Stomach (tissue), 9 donors: ENCODE data around the gene SNX30. TPM values are rescaled to one million over a fixed set of nuclear protein-coding genes. Genes with fewer than 3 reads are reported as not detected.

Experiments
- DNase-seq, 2 donors: peaks; one replicate each; pipeline versions ENCODE4 v3.0.0 to v3.0.0-alpha.2; 2013 to 2019
- H3K27ac ChIP-seq, 5 donors: fragments of 200-600 bp in 4 of 5; sonication (generic) in 4 of 5; one replicate each; pipeline ENCODE4 v1.5.1; 2013 to 2019; ENCODE audit warnings: mild to moderate bottlenecking in 1 of 5, moderate library complexity in 1 of 5
- H3K27me3 ChIP-seq, 3 donors: fragments of 200-600 bp; sonication (generic); one replicate each; pipeline ENCODE4 v1.5.1; 2017 to 2019; ENCODE audit warnings: mixed run types in 1 of 3
- H3K36me3 ChIP-seq, 4 donors: fragments of 200-600 bp; sonication (generic); 1 replicate in 3 of 4; 2 replicates in 1 of 4; pipeline ENCODE4 v1.5.1; 2016 to 2019
- H3K4me1 ChIP-seq, 4 donors: fragments of 200-600 bp; sonication (generic); one replicate each; pipeline ENCODE4 v1.5.1; 2016 to 2019
- H3K4me3 ChIP-seq, 4 donors: fragments of 200-600 bp; sonication (generic) in 3 of 4; one replicate each; pipeline ENCODE4 v1.5.1; 2016 to 2019; ENCODE audit warnings: mild to moderate bottlenecking in 1 of 4
- H3K9me3 ChIP-seq, 4 donors: fragments of 200-600 bp; sonication (generic); one replicate each; pipeline ENCODE4 v1.5.1; 2016 to 2019
- EP300 ChIP-seq: sonication (generic); formaldehyde crosslinking; IDR thresholded peaks from one replicate; pipeline ENCODE4 v1.6.1; 2017; ENCODE audit warnings: antibody characterized with exemption
- POLR2A ChIP-seq, 4 donors: fragments of 450-650 bp; IDR thresholded peaks; one replicate each; pipeline ENCODE4 v1.6.1; 2016; ENCODE audit warnings: antibody characterized with exemption in 4 of 4, control low read depth in 2 of 4, mild to moderate bottlenecking in 1 of 4, moderate library complexity in 1 of 4
- POLR2AphosphoS5 ChIP-seq, 3 donors: sonication (generic); formaldehyde crosslinking; IDR thresholded peaks; one replicate each; pipeline ENCODE4 v1.6.1; 2016; ENCODE audit warnings: antibody characterized with exemption in 3 of 3
- WGBS, 5 donors: extraction: QIAGEN DNeasy Blood & Tissue Kit in 3 of 5; methylation state at CpG; one replicate each; pipeline versions ENCODE4 v1.1.5 to v1.1.7; 2013 to 2018; 5-methylcytosine and 5-hydroxymethylcytosine counted together
- intact Hi-C: fragments of 100-400 bp; cut with DNase I; formaldehyde crosslinking; loops from one replicate; pipeline ENCODE4 v1.15.1; 2023; ENCODE audit warnings: low total_unique reads
- polyA plus RNA-seq, 3 donors: library from polyadenylated mRNA; stranded (reverse); fragments of 200-250 nt; gene quantifications; one replicate each; pipeline ENCODE4 v1.2.3, GENCODE V29; 2013
- total RNA-seq, 5 donors: library from RNA; depleted of rRNA; stranded (reverse); fragments of >200 nt; gene quantifications; one replicate each; pipeline versions ENCODE4 v1.1.0 to v1.2.3, GENCODE V29; 2014 to 2016
- TF ChIP-seq, protein P1 (sequence below), 7 experiments: fragments of 450-650 bp in 4 of 7; fragments of 200-600 bp in 3 of 7; sonication (generic) in 3 of 7; IDR thresholded peaks; one replicate each; pipeline ENCODE4 v1.5.1; 2016 to 2019; ENCODE audit warnings: antibody characterized with exemption in 7 of 7, control low read depth in 2 of 7, mild to moderate bottlenecking in 1 of 7
- donor health status: healthy with polysubstance abuse.
- donor health status: Bipolar disorder and iron deficiency.
- donor health status: healthy.

Gene SNX30
- total and polyA plus RNA-seq, 8 donors: 1.2 to 37.1 (median 5.3) TPM

DNA sequence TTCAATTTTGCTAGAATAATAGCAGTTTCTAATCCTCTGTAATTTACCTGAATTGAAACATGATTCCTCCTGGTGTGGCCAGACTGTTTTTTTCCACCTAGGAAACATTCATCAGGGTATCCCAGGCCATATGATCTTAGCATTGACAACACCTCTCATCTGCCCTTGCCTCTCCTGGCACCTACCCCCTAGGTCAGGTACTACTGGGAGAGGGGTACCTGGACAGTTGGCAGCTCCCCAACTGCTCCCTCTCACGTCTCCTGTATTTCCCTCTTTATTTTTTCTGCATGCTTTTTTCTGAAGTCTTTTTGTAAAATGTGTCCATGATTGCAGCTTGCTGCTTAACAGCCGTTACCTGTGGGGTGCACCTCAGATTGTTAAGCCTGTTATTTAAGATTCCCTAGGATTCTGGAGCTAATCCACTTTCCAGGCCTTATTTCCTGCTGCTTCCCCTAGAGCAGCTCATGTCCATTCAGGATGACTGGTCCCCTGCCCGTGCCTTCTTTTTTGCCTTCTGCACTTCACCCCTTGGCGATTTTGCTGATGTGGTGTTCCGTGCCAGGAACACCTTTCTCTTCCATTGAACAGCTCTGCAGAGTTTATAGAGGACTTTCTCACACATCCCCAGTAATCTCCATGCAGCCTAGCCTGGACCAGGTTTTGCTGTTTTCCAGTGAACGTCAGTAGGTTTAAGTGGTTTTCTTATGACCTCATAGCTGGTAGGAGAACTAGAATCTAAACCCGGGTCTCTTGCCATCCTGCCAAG is 33.6 kb downstream of the SNX30 start:
- Histone ChIP-seq H3K27ac (no peak overlapping the region), H3K9me3 (no peaks in the 10 kb centered on the region), H3K4me3 (no peak overlapping the region), H3K36me3 (no peaks in the 10 kb centered on the region), H3K27me3 (no peaks in the 10 kb centered on the region), H3K4me1 (peaks cover 0 to 41% (median 12%) of the 10 kb centered on the region in 4 donors)
- no peak for TF ChIP-seq POLR2A (IDR thresholded peaks at IDR 0.05)
- TF ChIP-seq, protein P1, sequence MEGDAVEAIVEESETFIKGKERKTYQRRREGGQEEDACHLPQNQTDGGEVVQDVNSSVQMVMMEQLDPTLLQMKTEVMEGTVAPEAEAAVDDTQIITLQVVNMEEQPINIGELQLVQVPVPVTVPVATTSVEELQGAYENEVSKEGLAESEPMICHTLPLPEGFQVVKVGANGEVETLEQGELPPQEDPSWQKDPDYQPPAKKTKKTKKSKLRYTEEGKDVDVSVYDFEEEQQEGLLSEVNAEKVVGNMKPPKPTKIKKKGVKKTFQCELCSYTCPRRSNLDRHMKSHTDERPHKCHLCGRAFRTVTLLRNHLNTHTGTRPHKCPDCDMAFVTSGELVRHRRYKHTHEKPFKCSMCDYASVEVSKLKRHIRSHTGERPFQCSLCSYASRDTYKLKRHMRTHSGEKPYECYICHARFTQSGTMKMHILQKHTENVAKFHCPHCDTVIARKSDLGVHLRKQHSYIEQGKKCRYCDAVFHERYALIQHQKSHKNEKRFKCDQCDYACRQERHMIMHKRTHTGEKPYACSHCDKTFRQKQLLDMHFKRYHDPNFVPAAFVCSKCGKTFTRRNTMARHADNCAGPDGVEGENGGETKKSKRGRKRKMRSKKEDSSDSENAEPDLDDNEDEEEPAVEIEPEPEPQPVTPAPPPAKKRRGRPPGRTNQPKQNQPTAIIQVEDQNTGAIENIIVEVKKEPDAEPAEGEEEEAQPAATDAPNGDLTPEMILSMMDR (IDR thresholded peaks at IDR 0.05): no peak
- no peak for TF ChIP-seq POLR2AphosphoS5 (IDR thresholded peaks at IDR 0.05)
- peak in 1 of 2 donors; percentile 47 for DNase-seq
- intact Hi-C loops: no loop called here
- 26 to 39% (median 29%) methylated on average over 7 of the region's 7 CpGs for WGBS, 5 donors

DNA sequence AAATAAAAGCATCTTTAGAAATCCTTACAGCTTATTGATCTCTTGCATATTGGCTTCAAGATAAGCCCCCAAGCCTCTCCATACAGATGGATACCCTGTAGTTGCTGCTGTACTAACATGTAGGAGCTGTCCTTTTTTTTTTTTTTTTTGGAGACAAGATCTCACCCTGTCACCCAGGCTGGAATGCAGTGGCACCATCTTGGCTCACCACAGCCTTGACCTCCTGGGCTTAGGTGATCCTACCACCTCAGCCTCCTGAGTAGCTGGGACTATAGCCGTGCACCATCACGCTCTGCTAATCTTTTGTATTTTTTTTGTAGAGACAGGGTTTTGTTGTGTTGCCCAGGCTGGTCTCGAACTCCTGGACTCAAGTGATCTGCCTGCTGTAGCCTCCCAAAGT is 35.4 kb downstream of the SNX30 start:
- WGBS, 5 donors: 95 to 97% (median 95%) methylated on average over 3 of the region's 3 CpGs
- no peaks in the 10 kb centered on the region for H3K36me3 ChIP-seq
- H3K4me1 ChIP-seq: peaks cover 0 to 55% (median 12%) of the 10 kb centered on the region in 4 donors
- no peaks in the 10 kb centered on the region for H3K27me3 ChIP-seq
- H3K9me3 ChIP-seq: no peaks in the 10 kb centered on the region
- no peak overlapping the region for H3K27ac ChIP-seq
- TF ChIP-seq EP300 (no peak), POLR2A (IDR thresholded peaks at IDR 0.05) (no peak), POLR2AphosphoS5 (IDR thresholded peaks at IDR 0.05) (no peak)
- TF ChIP-seq, protein P1 (IDR thresholded peaks at IDR 0.05): no peak
- no peak overlapping the region for H3K4me3 ChIP-seq
- intact Hi-C loops: no loop called here
- no peak for DNase-seq

DNA sequence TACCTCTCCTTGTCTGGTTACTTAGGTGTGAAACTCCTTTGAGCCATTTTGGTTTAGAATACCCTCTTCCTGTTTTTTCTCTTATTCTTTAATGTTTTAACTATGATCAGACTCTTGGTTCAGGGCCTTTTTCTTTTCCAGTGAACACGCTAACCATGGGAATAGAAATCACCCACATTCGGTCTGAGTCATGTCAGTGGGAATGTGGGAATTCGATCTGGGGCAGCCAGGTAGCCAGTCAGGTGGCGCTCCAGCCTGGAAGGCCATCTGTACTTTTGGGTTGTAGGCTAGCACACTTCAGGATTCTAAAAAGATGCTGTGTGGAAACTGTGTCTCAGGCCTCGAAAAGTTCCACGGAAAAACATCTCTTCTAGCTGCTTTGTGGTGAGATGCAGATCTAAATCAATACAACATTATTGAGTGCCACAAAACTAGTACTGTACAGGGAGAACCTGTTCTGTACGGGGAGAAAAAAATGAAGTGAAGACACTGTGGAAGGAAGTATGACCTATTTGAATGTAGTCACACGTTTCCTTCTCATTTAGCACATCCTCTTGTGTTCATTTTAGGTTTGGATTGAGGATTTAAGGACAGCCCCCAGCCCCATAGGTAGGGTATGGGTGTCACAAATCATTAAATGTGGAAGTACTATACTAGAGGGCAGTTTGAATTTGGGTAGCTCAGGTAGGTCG is 36.4 kb downstream of the SNX30 start:
- no peak for DNase-seq
- Histone ChIP-seq H3K4me1 (peaks cover 0 to 55% (median 12%) of the 10 kb centered on the region in 4 donors), H3K4me3 (no peak overlapping the region), H3K27me3 (no peaks in the 10 kb centered on the region), H3K9me3 (no peaks in the 10 kb centered on the region), H3K27ac (no peak overlapping the region), H3K36me3 (no peaks in the 10 kb centered on the region)
- TF ChIP-seq EP300 (no peak), POLR2AphosphoS5 (IDR thresholded peaks at IDR 0.05) (no peak), POLR2A (IDR thresholded peaks at IDR 0.05) (no peak)
- TF ChIP-seq, protein P1 (IDR thresholded peaks at IDR 0.05): no peak
- intact Hi-C loops: no loop called here
- WGBS, 5 donors: 79 to 84% (median 80%) methylated on average over 9 of the region's 9 CpGs

DNA sequence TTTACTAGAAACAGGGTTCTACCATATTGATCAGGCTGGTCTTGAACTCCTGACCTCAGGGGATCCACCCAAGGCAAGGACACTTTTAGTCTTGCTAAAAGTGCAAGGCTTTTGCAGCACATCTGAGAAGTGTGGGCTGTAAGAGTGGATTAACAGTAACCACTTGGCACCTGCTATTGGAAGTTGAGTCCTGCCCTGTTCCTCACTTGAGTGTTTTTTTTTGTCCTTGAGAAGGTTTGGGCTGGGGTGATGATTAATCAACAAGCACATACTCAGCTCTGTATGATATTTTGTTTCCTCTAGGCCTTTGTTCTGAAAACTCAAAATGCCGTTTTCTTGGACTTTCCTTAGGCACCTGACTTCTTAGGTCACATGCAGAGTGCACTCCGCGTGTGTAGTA is 37.4 kb downstream of the SNX30 start:
- DNase-seq: no peak
- Histone ChIP-seq H3K4me3 (no peak overlapping the region), H3K27ac (no peak overlapping the region), H3K4me1 (peaks cover 0 to 59% (median 12%) of the 10 kb centered on the region in 4 donors), H3K36me3 (no peaks in the 10 kb centered on the region), H3K9me3 (no peaks in the 10 kb centered on the region), H3K27me3 (no peaks in the 10 kb centered on the region)
- TF ChIP-seq EP300 (no peak), POLR2A (IDR thresholded peaks at IDR 0.05) (no peak), POLR2AphosphoS5 (IDR thresholded peaks at IDR 0.05) (no peak)
- TF ChIP-seq, protein P1 (IDR thresholded peaks at IDR 0.05): no peak
- WGBS, 5 donors: 89 to 96% (median 95%) methylated on average over 3 of the region's 3 CpGs
- intact Hi-C loops: no loop called here
